ENCODE results near the gene PLPPR5.
"Not testable (repeated sequence)": the region's sequence is repeated elsewhere in the genome, so short reads cannot be mapped to it uniquely, and the experiment has no call there.

- not testable (repeated sequence) for TF ChIP-seq TAF9B (IDR thresholded peaks at IDR 0.05; ENCODE audit: partially characterized antibody); MXD1 (CRISPR knock-in tag; IDR thresholded peaks at IDR 0.05; ENCODE audit: borderline replicate concordance, poor library complexity, severe bottlenecking); EZH2 (IDR thresholded peaks at IDR 0.05; ENCODE audit: borderline replicate concordance, low read depth, low read length); ZHX1 (conservative IDR thresholded peaks at IDR 0.05; ENCODE audit: low read length); RAD21 (CRISPR knock-in tag; conservative IDR thresholded peaks at IDR 0.05 in 1 of 2, IDR thresholded peaks at IDR 0.05 in 1 of 2); ETS2 (tag; IDR thresholded peaks at IDR 0.05; ENCODE audit: borderline replicate concordance, poor library complexity, severe bottlenecking); ZNF398 (CRISPR knock-in tag; IDR thresholded peaks at IDR 0.05); CTCF (IDR thresholded peaks at IDR 0.05 in 2 of 3, conservative IDR thresholded peaks at IDR 0.05 in 1 of 3; ENCODE audit: insufficient read depth in 2 of 3, low read depth in 1 of 3, low read length in 3 of 3)
- TF ChIP-seq, protein P1, sequence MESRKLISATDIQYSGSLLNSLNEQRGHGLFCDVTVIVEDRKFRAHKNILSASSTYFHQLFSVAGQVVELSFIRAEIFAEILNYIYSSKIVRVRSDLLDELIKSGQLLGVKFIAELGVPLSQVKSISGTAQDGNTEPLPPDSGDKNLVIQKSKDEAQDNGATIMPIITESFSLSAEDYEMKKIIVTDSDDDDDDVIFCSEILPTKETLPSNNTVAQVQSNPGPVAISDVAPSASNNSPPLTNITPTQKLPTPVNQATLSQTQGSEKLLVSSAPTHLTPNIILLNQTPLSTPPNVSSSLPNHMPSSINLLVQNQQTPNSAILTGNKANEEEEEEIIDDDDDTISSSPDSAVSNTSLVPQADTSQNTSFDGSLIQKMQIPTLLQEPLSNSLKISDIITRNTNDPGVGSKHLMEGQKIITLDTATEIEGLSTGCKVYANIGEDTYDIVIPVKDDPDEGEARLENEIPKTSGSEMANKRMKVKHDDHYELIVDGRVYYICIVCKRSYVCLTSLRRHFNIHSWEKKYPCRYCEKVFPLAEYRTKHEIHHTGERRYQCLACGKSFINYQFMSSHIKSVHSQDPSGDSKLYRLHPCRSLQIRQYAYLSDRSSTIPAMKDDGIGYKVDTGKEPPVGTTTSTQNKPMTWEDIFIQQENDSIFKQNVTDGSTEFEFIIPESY (CRISPR knock-in tag; IDR thresholded peaks at IDR 0.05), result not testable (repeated sequence)
Observed at GRCh38 chr1:99036746-99037145, 32.1 kb upstream of the PLPPR5 start.
